HCT116 (cell line): ENCODE measurements around the gene PPFIA1. TPM values are rescaled to one million over a fixed set of nuclear protein-coding genes. Genes with fewer than 3 reads are reported as not detected.

Experiments used
- ATAC-seq: fragments of 200-7000 bp; cut with Tn5 transposase; 2 replicates; pipeline ENCODE4 v1.9.1; 2020; ENCODE audit warnings: mild to moderate bottlenecking, moderate library complexity
- BruUV-seq: library from RNA; stranded (reverse); fragments of 400-500 nt; replicated peaks from 2 replicates; lab custom pipeline; 2021; lab: Mats Ljungman, UMichigan
- CTCF ChIA-PET: fragments of 300-600 bp; sonication (Branson Sonifier 250); formaldehyde crosslinking; loops from one replicate; lab custom pipeline; 2021; ENCODE audit warnings: antibody characterized with exemption; lab: Charles Lee
- POLR2A ChIA-PET: fragments of 300-600, 350-600 bp; sonication (Branson Sonifier 250); formaldehyde crosslinking; loops from one replicate; lab custom pipeline; 2021; ENCODE audit warnings: antibody characterized with exemption; lab: Charles Lee
- RAD21 ChIA-PET, 2 experiments: fragments of 300-600 bp; sonication (Branson Sonifier 250); formaldehyde crosslinking; loops; one replicate each; lab custom pipeline; 2023; ENCODE audit warnings: low total read pairs in 2 of 2; ENCODE audit not compliant: uncharacterized antibody in 2 of 2, unreplicated experiment in 2 of 2, low non-redundant PET in 1 of 2; lab: Charles Lee
- DNase-seq: peaks from one replicate; pipeline ENCODE4 v3.0.0-alpha.2; 2010; ENCODE audit warnings: low read depth, low spot score
- H2AFZ ChIP-seq: fragments of 200-600 bp; shearing (Covaris generic), sonication (generic); 2 replicates; pipeline ENCODE4 v1.6.1; 2017; ENCODE audit warnings: low read depth, mixed run types, mixed read lengths, antibody characterized with exemption, low read length; ENCODE audit not compliant: poor library complexity, severe bottlenecking
- H3K27ac ChIP-seq: 2 replicates; pipeline ENCODE4 v1.5.1; 2012; ENCODE audit warnings: low read depth, low read length
- H3K27me3 ChIP-seq: fragments of 200-600 bp; sonication (generic); 2 replicates; pipeline ENCODE4 v1.6.1; 2016; ENCODE audit warnings: mixed run types, low read length, mixed read lengths; ENCODE audit not compliant: insufficient read depth
- H3K36me3 ChIP-seq, 2 experiments: fragments of 200-500 bp in 1 of 2; fragments of 200-600 bp in 1 of 2; sonication (Bioruptor generic) in 1 of 2; sonication (generic) in 1 of 2; 2 replicates each; pipeline versions ENCODE4 v1.5.1 to v1.6.1; 2014 to 2016; ENCODE audit warnings: low read length in 2 of 2, inconsistent platforms in 1 of 2, mixed read lengths in 1 of 2, mixed run types in 1 of 2; ENCODE audit not compliant: insufficient read depth in 2 of 2, control insufficient read depth in 1 of 2
- H3K4me1 ChIP-seq, 2 experiments: fragments of 200-600 bp in 1 of 2; sonication (generic) in 1 of 2; 2 replicates each; pipeline versions ENCODE4 v1.5.1 to v1.6.1; 2012 to 2017; ENCODE audit warnings: low read length in 2 of 2, inconsistent platforms in 1 of 2, mild to moderate bottlenecking in 1 of 2, mixed read lengths in 1 of 2, mixed run types in 1 of 2, moderate library complexity in 1 of 2; ENCODE audit not compliant: insufficient read depth in 2 of 2, control insufficient read depth in 1 of 2
- H3K4me2 ChIP-seq: fragments of 200-600 bp; sonication (generic); 2 replicates; pipeline ENCODE4 v1.6.1; 2017; ENCODE audit warnings: mixed run types, low read length, mixed read lengths
- H3K4me3 ChIP-seq, 2 experiments: fragments of 200-600 bp in 1 of 2; sonication (generic) in 1 of 2; replicated peaks in 1 of 2; 2 replicates each; pipeline ENCODE4 v1.5.1; 2011 to 2016; ENCODE audit warnings: low read length in 2 of 2, control low read depth in 1 of 2, low read depth in 1 of 2, mild to moderate bottlenecking in 1 of 2, mixed read lengths in 1 of 2, mixed run types in 1 of 2
- H3K79me2 ChIP-seq: fragments of 200-600 bp; sonication (generic); 2 replicates; pipeline ENCODE4 v1.6.1; 2017; ENCODE audit warnings: mild to moderate bottlenecking, mixed run types, low read length, moderate library complexity, mixed read lengths; ENCODE audit not compliant: insufficient read depth
- H3K9ac ChIP-seq: fragments of 200-600 bp; sonication (generic); 2 replicates; pipeline ENCODE4 v1.6.1; 2016; ENCODE audit warnings: low read length, mixed read lengths
- H3K9me2 ChIP-seq: fragments of 200-600 bp; sonication (generic), shearing (Covaris generic); 2 replicates; pipeline ENCODE4 v1.6.1; 2017; ENCODE audit warnings: mixed run types, mild to moderate bottlenecking, moderate library complexity; ENCODE audit not compliant: insufficient read depth
- H3K9me3 ChIP-seq, 2 experiments: fragments of 200-500 bp in 1 of 2; fragments of 200-600 bp in 1 of 2; sonication (Bioruptor generic) in 1 of 2; sonication (generic) in 1 of 2; 2 replicates each; pipeline ENCODE4 v1.6.1; 2014 to 2017; ENCODE audit warnings: low read length in 2 of 2, mixed read lengths in 2 of 2, inconsistent platforms in 1 of 2, low read depth in 1 of 2, mild to moderate bottlenecking in 1 of 2, mixed run types in 1 of 2, moderate library complexity in 1 of 2; ENCODE audit not compliant: control insufficient read depth in 1 of 2, insufficient read depth in 1 of 2
- H4K20me1 ChIP-seq: fragments of 200-600 bp; sonication (generic), shearing (Covaris generic); 2 replicates; pipeline ENCODE4 v1.6.1; 2017; ENCODE audit warnings: mixed run types, mild to moderate bottlenecking, moderate library complexity; ENCODE audit not compliant: insufficient read depth
- ATF3 ChIP-seq: IDR thresholded peaks from 2 replicates; pipeline ENCODE4 v1.6.1; 2012
- CBX3 ChIP-seq: IDR thresholded peaks from 2 replicates; pipeline ENCODE4 v1.6.1; 2012; ENCODE audit warnings: low read depth
- CEBPB ChIP-seq: IDR thresholded peaks from 2 replicates; pipeline ENCODE4 v1.6.1; 2012; ENCODE audit warnings: low read depth
- EGR1 ChIP-seq: IDR thresholded peaks from 2 replicates; pipeline ENCODE4 v1.6.1; 2012; ENCODE audit warnings: low read depth
- ELF1 ChIP-seq: IDR thresholded peaks from 2 replicates; pipeline ENCODE4 v1.6.1; 2012; ENCODE audit warnings: low read depth, borderline replicate concordance
- EZH2 ChIP-seq: fragments of 200-600 bp; sonication (generic); IDR thresholded peaks from 2 replicates; pipeline ENCODE4 v1.6.1; 2017; ENCODE audit warnings: antibody characterized with exemption, mixed run types
- EZH2phosphoT487 ChIP-seq: fragments of 200-600 bp; IDR thresholded peaks from 2 replicates; pipeline ENCODE4 v1.6.1; 2018; ENCODE audit warnings: antibody characterized with exemption, borderline replicate concordance
- FOSL1 ChIP-seq: IDR thresholded peaks from 2 replicates; pipeline ENCODE4 v1.6.1; 2012; ENCODE audit warnings: low read depth
- MAX ChIP-seq: IDR thresholded peaks from 2 replicates; pipeline ENCODE4 v1.6.1; 2012
- POLR2A ChIP-seq: IDR thresholded peaks from 2 replicates; pipeline ENCODE4 v1.7.0; 2011; ENCODE audit warnings: borderline replicate concordance; ENCODE audit not compliant: insufficient read depth, insufficient read length; ENCODE audit errors: extremely low read depth
- POLR2AphosphoS5 ChIP-seq: IDR thresholded peaks from 2 replicates; pipeline ENCODE4 v1.6.1; 2011; ENCODE audit warnings: mild to moderate bottlenecking, low read depth, low read length, moderate library complexity
- RAD21 ChIP-seq: IDR thresholded peaks from 2 replicates; pipeline ENCODE4 v1.6.1; 2012; ENCODE audit warnings: low read depth, mild to moderate bottlenecking
- REST ChIP-seq: IDR thresholded peaks from 2 replicates; pipeline ENCODE4 v1.6.1; 2012; ENCODE audit warnings: low read depth
- SIN3A ChIP-seq: IDR thresholded peaks from 2 replicates; pipeline ENCODE4 v1.6.1; 2012; ENCODE audit warnings: low read depth
- TCF7L2 ChIP-seq: IDR thresholded peaks from 2 replicates; pipeline ENCODE4 v1.7.0; 2011; ENCODE audit warnings: borderline replicate concordance, inconsistent platforms; ENCODE audit not compliant: insufficient read depth, insufficient read length; ENCODE audit errors: extremely low read depth
- intact Hi-C: fragments of 100-400 bp; cut with micrococcal nuclease; formaldehyde crosslinking; loops from 2 replicates; pipeline ENCODE4 v1.10.0; 2022
- total RNA-seq: library from RNA; stranded (reverse); gene quantifications from one replicate; pipeline ENCODE4 v1.2.1, GENCODE V29; 2021; ENCODE audit not compliant: unreplicated experiment

Gene PPFIA1
- total RNA-seq, 1 experiment from 2014 or later: 48.6 TPM

GRCh38 chr11:70225681-70226177, 44.8 kb upstream of the PPFIA1 start:
- ChIA-PET CTCF (interaction anchor here (0.6 kb wide), 1 partner anchor 23 kb away, joined by 3 read pairs; no protein-coding TSS in a partner anchor), POLR2A (no interaction called here), RAD21 (no interaction called here)
- intact Hi-C loops: no loop called here
- no peak for TF ChIP-seq MAX
- TF ChIP-seq POLR2A: no peak
- TF ChIP-seq REST: no peak
- no peak for TF ChIP-seq RAD21
- no peak for TF ChIP-seq EZH2
- no peak for TF ChIP-seq POLR2AphosphoS5
- no peak for TF ChIP-seq CEBPB
- no peak for TF ChIP-seq ELF1
- no peak for TF ChIP-seq EZH2phosphoT487
- no peak for TF ChIP-seq FOSL1
- TF ChIP-seq TCF7L2: no peak
- TF ChIP-seq EGR1: no peak
- no peak for TF ChIP-seq ATF3
- TF ChIP-seq CBX3: no peak
- no peak for TF ChIP-seq SIN3A
- H3K4me2 ChIP-seq: no peak overlapping the region
- no peak for ATAC-seq
- no peaks in the 10 kb centered on the region for H4K20me1 ChIP-seq
- no peak overlapping the region for H3K4me3 ChIP-seq
- H3K9me3 ChIP-seq: no peaks in the 10 kb centered on the region
- no TSS peak for BruUV-seq
- no peak for DNase-seq
- H2AFZ ChIP-seq: no peak overlapping the region
- no peak overlapping the region for H3K9ac ChIP-seq
- no peaks in the 10 kb centered on the region for H3K36me3 ChIP-seq
- H3K79me2 ChIP-seq: no peaks in the 10 kb centered on the region
- no peaks in the 10 kb centered on the region for H3K9me2 ChIP-seq
- peaks cover 0 to 10% of the 10 kb centered on the region in 2 experiments; a peak in 1 of 4 replicates for H3K4me1 ChIP-seq
- H3K27ac ChIP-seq: no peak overlapping the region
- no peaks in the 10 kb centered on the region; the same call in 1 of the 2 replicates for H3K27me3 ChIP-seq
